ENCODE measurements around the gene CLIC5.

The CLIC5 gene

GRCh38 chr6:45841062-45841461 lies 174.6 kb downstream of the CLIC5 start:
- Histone ChIP-seq H3K4me3 (no peak overlapping the region), H3K27ac (no peak overlapping the region), H3K27me3 (no peaks in the 10 kb centered on the region), H3K9me3 (no peaks in the 10 kb centered on the region), H3K36me3 (no peaks in the 10 kb centered on the region), H3K4me1 (no peaks in the 10 kb centered on the region)
- no peak for TF ChIP-seq CTCF (IDR thresholded peaks at IDR 0.05)
- intact Hi-C loops (cut with DNase I; ENCODE audit: low total_unique reads): no loop called here
- no peak for DNase-seq

DNA sequence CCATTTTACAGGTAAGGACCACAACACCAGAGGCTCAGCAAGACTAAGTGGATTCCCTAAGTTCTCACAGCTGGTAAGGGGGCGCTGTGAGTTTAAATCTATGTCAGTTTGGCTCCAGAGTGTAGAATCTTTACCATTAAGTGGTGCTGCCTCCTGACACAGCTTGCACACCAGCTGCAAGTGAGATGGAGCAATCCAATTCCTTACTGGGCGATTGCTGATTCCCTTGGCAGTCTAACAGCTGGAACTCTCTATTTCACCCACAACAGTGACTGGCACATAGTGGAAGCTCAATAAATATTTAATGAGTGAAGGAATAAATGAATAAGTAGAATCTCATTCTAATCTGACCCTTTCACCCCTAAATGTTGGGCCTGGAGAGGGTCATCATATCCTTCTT lies 176.7 kb downstream of the CLIC5 start:
- intact Hi-C loops (cut with DNase I; ENCODE audit: low total_unique reads): no loop called here
- Histone ChIP-seq H3K27me3 (no peaks in the 10 kb centered on the region), H3K4me1 (no peaks in the 10 kb centered on the region), H3K36me3 (no peaks in the 10 kb centered on the region), H3K4me3 (no peak overlapping the region), H3K9me3 (no peaks in the 10 kb centered on the region), H3K27ac (no peak overlapping the region)
- TF ChIP-seq CTCF (IDR thresholded peaks at IDR 0.05): no peak
- DNase-seq: no peak

DNA sequence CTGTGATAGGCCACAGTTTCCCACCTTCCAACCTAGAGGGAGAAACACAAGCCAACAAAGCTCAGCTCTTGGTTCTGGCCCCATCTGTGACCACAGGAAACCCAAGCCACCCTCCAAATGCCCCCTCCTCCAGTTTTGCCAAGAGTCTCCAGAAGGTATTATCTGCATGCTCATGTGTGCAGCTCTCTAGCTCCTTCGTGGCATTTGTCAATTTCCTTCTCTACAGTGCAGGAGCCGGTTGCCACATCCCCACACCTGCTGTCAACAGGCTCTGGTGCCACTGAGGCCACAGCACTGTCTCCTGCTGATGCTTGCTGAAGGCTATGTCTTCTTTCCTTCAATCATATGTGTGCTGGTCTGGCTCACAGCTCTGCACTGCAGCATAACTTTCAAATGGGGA lies 177.2 kb downstream of the CLIC5 start:
- no peak overlapping the region for H3K27ac ChIP-seq
- DNase-seq: no peak
- H3K4me3 ChIP-seq: no peak overlapping the region
- H3K36me3 ChIP-seq: no peaks in the 10 kb centered on the region
- H3K9me3 ChIP-seq: no peaks in the 10 kb centered on the region
- no peak for TF ChIP-seq CTCF (IDR thresholded peaks at IDR 0.05)
- H3K4me1 ChIP-seq: no peaks in the 10 kb centered on the region
- H3K27me3 ChIP-seq: no peaks in the 10 kb centered on the region
- intact Hi-C loops (cut with DNase I; ENCODE audit: low total_unique reads): no loop called here

DNA sequence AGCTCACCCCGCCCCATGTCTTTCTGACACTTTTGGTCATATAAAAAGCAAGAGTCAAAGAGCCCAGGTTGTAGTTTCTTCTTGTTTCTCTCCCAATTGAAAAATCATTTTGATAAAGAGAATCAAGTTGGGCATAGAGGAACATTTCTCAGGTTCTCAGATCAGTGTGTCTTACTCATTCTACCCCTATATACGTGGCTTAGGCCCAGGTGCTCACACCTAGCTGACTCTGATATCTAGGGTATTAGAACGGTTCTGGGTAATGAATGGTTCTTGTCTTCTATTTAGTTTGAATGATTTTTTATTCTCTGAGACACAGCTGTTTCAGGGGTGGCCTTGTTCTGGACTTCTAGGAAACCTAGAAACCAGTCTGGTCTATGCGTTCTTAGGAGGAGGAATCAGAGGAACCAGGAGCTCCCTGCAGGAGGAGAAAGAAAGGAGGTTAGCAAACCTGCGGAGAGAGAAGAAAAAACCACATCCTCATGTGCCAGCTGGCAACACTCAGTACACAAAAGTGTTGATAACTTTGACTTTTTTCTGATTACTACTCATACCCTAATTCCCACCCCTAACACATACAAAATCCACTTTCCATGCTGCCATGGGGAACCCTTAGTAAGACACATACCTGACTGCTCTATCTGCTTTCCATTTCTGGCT lies 178.0 kb downstream of the CLIC5 start:
- Histone ChIP-seq H3K36me3 (no peaks in the 10 kb centered on the region), H3K27me3 (no peaks in the 10 kb centered on the region), H3K9me3 (no peaks in the 10 kb centered on the region), H3K27ac (no peak overlapping the region), H3K4me3 (no peak overlapping the region), H3K4me1 (no peaks in the 10 kb centered on the region)
- DNase-seq: no peak
- no peak for TF ChIP-seq CTCF (IDR thresholded peaks at IDR 0.05)
- intact Hi-C loops (cut with DNase I; ENCODE audit: low total_unique reads): no loop called here

GRCh38 chr6:45836984-45837383 lies 178.7 kb downstream of the CLIC5 start:
- Histone ChIP-seq H3K4me3 (no peak overlapping the region), H3K9me3 (no peaks in the 10 kb centered on the region), H3K27me3 (no peaks in the 10 kb centered on the region), H3K4me1 (no peaks in the 10 kb centered on the region), H3K27ac (no peak overlapping the region), H3K36me3 (no peaks in the 10 kb centered on the region)
- TF ChIP-seq CTCF (IDR thresholded peaks at IDR 0.05): no peak
- intact Hi-C loops (cut with DNase I; ENCODE audit: low total_unique reads): no loop called here
- DNase-seq: no peak

GRCh38 chr6:45836438-45836824 lies 179.2 kb downstream of the CLIC5 start:
- H3K27ac ChIP-seq: no peak overlapping the region
- H3K4me1 ChIP-seq: no peaks in the 10 kb centered on the region
- no peaks in the 10 kb centered on the region for H3K27me3 ChIP-seq
- DNase-seq: no peak
- H3K9me3 ChIP-seq: no peaks in the 10 kb centered on the region
- H3K4me3 ChIP-seq: no peak overlapping the region
- intact Hi-C loops (cut with DNase I; ENCODE audit: low total_unique reads): no loop called here
- TF ChIP-seq CTCF (IDR thresholded peaks at IDR 0.05): no peak
- no peaks in the 10 kb centered on the region for H3K36me3 ChIP-seq

All from tibial artery (tissue), 4 donors.